Stimulated activated CD8-positive, alpha-beta memory T cell treated with anti-CD3 and anti-CD28 coated beads, Interleukin-4, amount 100 ng/mL, for 4 hours (primary cell): ENCODE measurements around the gene TVP23A.

Experiments
- DNase-seq, 2 donors: peaks; one replicate each; pipeline ENCODE4 v3.0.0-alpha.2; 2020; ENCODE audit warnings: low read depth in 2 of 2, low spot score in 1 of 2

The TVP23A gene

GRCh38 chr16:10817963-10818941 lies at the start of gene TVP23A:
Gene TVP23A (minus strand): TSS chr16:10818794. CDS start chr16:10818493, 301 bp downstream.
- DNase-seq = no peak

GRCh38 chr16:10868104-10868595 lies 49.6 kb upstream of the TVP23A start:
- no peak for DNase-seq

GRCh38 chr16:10867199-10867598 lies 48.6 kb upstream of the TVP23A start:
- no peak for DNase-seq

GRCh38 chr16:10865991-10866966 lies 47.7 kb upstream of the TVP23A start:
- DNase-seq = no peak

- no peak for DNase-seq
Observed at GRCh38 chr16:10862438-10862837, 43.8 kb upstream of the TVP23A start.

- DNase-seq = no peak
Observed at GRCh38 chr16:10859658-10860057, 41.1 kb upstream of the TVP23A start.

- no peak for DNase-seq
Observed at GRCh38 chr16:10859020-10859419, 40.4 kb upstream of the TVP23A start.

GRCh38 chr16:10858203-10858602 lies 39.6 kb upstream of the TVP23A start:
- DNase-seq = no peak

- DNase-seq = no peak
Observed at GRCh38 chr16:10856042-10856441, 37.4 kb upstream of the TVP23A start.

GRCh38 chr16:10852948-10853347 lies 34.4 kb upstream of the TVP23A start:
- DNase-seq = no peak

- no peak for DNase-seq
Observed at GRCh38 chr16:10852286-10852685, 33.7 kb upstream of the TVP23A start.

- no peak for DNase-seq
Observed at GRCh38 chr16:10851512-10851911, 32.9 kb upstream of the TVP23A start.

GRCh38 chr16:10850478-10850850 lies 31.9 kb upstream of the TVP23A start:
- no peak for DNase-seq

- no peak for DNase-seq
Observed at GRCh38 chr16:10849736-10850477, 31.3 kb upstream of the TVP23A start.

- no peak for DNase-seq
Observed at GRCh38 chr16:10847176-10847575, 28.6 kb upstream of the TVP23A start.

- no peak for DNase-seq
Observed at GRCh38 chr16:10846213-10846998, 27.8 kb upstream of the TVP23A start.

- DNase-seq = no peak
Observed at GRCh38 chr16:10840703-10841102, 22.1 kb upstream of the TVP23A start.

GRCh38 chr16:10839279-10839666 lies 20.7 kb upstream of the TVP23A start:
- DNase-seq = no peak

GRCh38 chr16:10838621-10839278 lies 20.2 kb upstream of the TVP23A start:
- DNase-seq = no peak
